Panc1 (cell line): ENCODE results near the gene CLDN1.

Experiments used
- CTCF ChIP-seq: fragments of 450-650 bp; IDR thresholded peaks from 2 replicates; pipeline ENCODE4 v1.5.1; 2017; ENCODE audit warnings: mild to moderate bottlenecking
- POLR2AphosphoS5 ChIP-seq: IDR thresholded peaks from 2 replicates; pipeline ENCODE4 v1.6.1; 2012; ENCODE audit warnings: mild to moderate bottlenecking, low read depth, low read length, moderate library complexity
- REST ChIP-seq, 2 experiments: IDR thresholded peaks; 2 replicates each; pipeline ENCODE4 v1.6.1; 2011 to 2012; ENCODE audit warnings: low read depth in 2 of 2, control low read depth in 1 of 2, low read length in 1 of 2, mild to moderate bottlenecking in 1 of 2, moderate library complexity in 1 of 2; ENCODE audit not compliant: insufficient read depth in 1 of 2
- TCF7L2 ChIP-seq: IDR thresholded peaks from 2 replicates; pipeline ENCODE4 v1.6.1; 2011; ENCODE audit warnings: mild to moderate bottlenecking, low read depth, low read length, inconsistent platforms

GRCh38 chr3:190291994-190292584, 30.2 kb downstream of the CLDN1 start:
- no peak for TF ChIP-seq POLR2AphosphoS5
- TF ChIP-seq TCF7L2 = no peak
- TF ChIP-seq CTCF = no peak
- no peak for TF ChIP-seq REST (IDR thresholded peaks at IDR 0.05; ENCODE audit: insufficient read depth in 1 of 2, low read depth in 2 of 2, low read length in 1 of 2)
